ENCODE data around the gene FBXO2. TPM values are rescaled to one million over a fixed set of nuclear protein-coding genes. Genes with fewer than 3 reads are reported as not detected.
"Not testable (repeated sequence)": the region's sequence is repeated elsewhere in the genome, so short reads cannot be mapped to it uniquely, and the experiment has no call there.

The FBXO2 gene
- total RNA-seq, 2 donors from 2014 or later, result 3.9 to 7.9 TPM

DNA sequence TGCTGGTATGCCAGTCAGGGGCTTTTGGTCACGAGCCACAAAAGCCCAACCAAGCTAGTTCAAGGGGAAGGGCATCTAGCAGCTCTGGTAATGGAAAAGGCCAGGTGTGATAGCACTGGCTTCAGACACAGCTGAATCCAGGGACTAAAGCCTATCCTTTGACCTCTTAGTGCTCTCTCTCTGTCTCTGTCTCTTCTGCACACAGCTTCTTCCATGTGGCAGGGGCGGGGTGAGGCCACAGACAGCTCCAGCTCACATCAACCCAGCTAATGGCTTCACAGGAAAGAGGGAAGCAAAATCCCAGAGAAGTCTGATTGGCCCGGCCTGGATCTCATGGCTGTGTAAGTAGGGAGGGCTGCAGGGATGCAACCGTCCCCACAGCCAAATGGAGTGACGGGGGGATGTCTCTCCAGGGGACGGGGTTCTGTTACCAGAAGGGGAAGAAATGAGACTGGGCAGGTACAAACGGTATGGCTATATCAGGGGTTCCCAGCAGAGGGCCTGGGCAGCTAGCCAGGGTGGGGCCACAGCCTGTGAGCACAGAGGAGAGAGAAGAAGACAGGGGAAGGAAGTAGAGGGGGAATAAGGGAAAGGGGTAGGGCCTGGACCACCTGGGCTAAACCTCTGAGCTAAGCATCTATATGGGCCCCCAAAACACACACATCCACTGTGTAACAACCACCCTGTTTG is 42.4 kb downstream of the FBXO2 start:
- no peak for ATAC-seq
- intact Hi-C loops (cut with DNase I), result no loop called here
- DNase-seq, result no peak

- no peak for ATAC-seq
- intact Hi-C loops (cut with DNase I), result no loop called here
Measured at GRCh38 chr1:11610629-11611180, 43.5 kb downstream of the FBXO2 start.

GRCh38 chr1:11609378-11609777 is 44.9 kb downstream of the FBXO2 start:
- ATAC-seq; intact Hi-C loops (cut with DNase I); DNase-seq: not testable (repeated sequence)

More at GRCh38 chr1:11610629-11611180, 43.5 kb downstream of the FBXO2 start:
- DNase-seq, result no peak

DNA sequence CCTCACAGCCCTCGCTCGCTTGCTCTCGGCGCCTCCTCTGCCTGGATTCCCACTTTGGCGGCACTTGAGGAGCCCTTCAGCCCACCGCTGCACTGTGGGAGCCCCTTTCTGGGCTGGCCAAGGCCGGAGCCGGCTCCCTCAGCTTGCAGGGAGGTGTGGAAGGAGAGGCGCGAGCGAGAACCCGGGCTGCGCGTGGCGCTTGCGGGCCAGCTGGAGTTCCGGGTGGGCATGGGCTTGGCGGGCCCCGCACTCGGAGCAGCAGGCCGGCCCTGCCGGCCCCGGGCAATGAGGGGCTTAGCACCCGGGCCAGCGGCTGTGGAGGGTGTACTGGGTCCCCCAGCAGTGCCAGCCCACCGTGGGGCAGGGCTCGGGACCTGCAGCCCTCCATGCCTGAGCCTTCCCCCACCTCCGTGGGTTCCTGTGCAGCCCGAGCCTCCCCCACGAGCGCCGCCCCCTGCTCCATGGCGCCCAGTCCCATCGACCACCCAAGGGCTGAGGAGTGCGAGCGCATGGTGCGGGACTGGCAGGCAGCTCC is 45.6 kb downstream of the FBXO2 start:
- intact Hi-C loops (cut with DNase I); ATAC-seq; DNase-seq: not testable (repeated sequence)

- DNase-seq (no peak), ATAC-seq (no peak)
- intact Hi-C loops (cut with DNase I), result no loop called here
Measured at GRCh38 chr1:11606775-11607174, 47.5 kb downstream of the FBXO2 start.

- ATAC-seq (no peak), DNase-seq (no peak)
- intact Hi-C loops (cut with DNase I), result no loop called here
Measured at GRCh38 chr1:11602981-11603380, 51.2 kb downstream of the FBXO2 start.

DNA sequence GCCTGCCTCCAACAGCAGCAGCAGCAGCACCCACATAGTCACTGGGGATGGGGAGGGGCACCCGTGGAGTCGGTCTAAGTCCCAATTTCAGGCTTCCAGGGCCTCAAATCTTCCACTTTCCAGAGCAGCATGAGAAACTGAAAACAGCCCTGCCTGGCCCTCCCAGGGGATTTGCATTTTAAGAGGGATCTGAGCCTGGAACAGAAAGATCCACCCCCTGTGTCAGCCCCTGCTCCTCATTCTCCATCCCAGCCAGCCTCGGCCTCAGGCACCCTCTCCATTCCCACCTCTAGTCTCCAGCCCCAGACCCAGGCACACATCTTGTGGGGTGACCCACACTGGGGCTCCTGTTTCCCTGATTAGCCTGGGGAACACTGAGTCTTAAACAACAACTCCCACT is 51.8 kb downstream of the FBXO2 start:
- no peak for DNase-seq
- ATAC-seq, result no peak

DNA sequence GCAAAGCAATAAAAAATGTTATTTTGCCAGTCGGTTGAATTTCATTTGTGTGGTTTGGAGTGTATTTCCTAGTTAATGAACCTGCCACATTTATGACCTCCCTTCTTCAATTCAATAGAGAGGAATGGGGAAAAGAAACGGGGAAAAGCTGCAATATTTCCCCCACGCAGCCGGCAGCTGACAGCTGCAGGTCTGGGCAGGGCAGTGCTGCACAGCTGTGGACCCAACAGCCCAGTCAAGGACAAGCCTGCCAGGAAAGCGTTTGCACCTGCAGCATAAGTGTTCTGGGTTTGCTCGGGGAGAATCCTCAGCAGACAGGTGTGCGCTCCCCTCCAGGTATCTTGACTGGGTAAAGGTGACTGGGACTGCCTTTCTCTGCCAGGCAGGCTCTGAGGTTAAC is 53.4 kb downstream of the FBXO2 start:
- intact Hi-C loops (cut with DNase I), result no loop called here
- DNase-seq, result no peak
- no peak for ATAC-seq

More for the DNA sequence above, 51.8 kb downstream of the FBXO2 start:
- intact Hi-C loops (cut with DNase I), result no loop called here

DNA sequence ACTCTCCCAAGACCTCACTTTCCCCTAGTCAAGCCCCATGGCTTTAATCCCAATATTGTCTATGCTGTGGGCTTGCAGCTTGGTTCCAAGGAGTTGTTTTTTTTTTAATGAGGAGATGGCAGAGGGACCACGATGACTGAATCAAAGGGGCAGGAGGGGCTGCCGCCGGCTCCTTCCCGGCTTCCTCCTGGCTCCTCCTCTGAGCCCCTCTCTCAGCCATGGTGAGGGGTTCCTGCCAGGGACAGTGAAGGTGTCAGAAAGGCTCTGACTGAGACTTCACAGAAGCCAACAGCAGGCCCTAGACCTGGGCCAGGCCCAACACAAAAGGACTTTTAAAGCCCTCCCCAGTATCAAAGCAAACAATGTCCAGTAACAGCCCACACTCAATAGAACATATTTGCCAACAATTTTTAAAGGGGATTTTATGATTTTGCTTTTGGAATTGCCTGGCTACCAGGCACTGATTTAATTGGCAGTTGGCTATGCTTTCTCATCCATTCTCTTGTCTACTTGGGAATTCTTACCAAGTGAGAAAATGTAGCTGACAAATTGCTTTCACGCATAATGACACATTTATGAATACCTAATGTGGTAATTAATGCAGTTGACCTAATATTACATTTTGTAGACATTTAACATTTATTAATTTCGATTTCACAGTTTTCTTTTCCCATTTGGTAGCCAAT is 54.2 kb downstream of the FBXO2 start:
- intact Hi-C loops (cut with DNase I), result no loop called here
- no peak for DNase-seq
- ATAC-seq, result no peak

DNA sequence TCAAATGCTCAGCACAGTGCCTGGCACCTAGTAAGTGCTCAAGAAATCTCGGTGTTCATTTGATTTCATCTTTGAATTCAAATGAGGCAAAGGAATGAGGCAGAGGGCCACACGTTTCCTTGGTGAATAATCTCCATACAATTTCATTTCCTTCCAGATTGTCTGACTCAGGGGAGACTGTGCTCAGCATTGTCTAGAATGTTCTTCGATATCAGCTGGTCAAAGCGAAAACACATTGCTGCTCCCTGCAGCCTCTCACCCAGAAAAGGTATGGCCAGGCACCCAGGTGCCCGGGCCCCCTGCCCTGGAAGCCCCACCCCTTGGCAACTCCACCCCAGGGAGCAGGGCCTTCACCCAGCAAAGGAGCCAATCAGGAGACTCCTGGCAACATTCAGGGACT is 55.8 kb downstream of the FBXO2 start:
- ATAC-seq (no peak), DNase-seq (no peak)
- intact Hi-C loops (cut with DNase I), result no loop called here

Other genes starting within 250 kb of the FBXO2 start
- under 1 TPM; 0.05 to 0.06 TPM for gene DISP3, start 175.3 kb downstream of the FBXO2 start, total RNA-seq
- gene FBXO44, start 448 bp upstream of the FBXO2 start, total RNA-seq, result 10 to 100 TPM; 18.7 to 22.3 TPM
- 1 to 10 TPM; 6.1 to 7.4 TPM for gene FBXO6, start 9.8 kb upstream of the FBXO2 start, total RNA-seq
- gene MAD2L2, start 26.7 kb upstream of the FBXO2 start, total RNA-seq, result 10 to 100 TPM; 20.0 to 24.0 TPM
- gene DRAXIN, start 37.3 kb upstream of the FBXO2 start, total RNA-seq, result under 1 TPM in 1 of 2 donors, not detected in 1; 0.06 TPM
- 10 to 100 TPM; 25.4 to 25.7 TPM for gene AGTRAP, start 81.7 kb upstream of the FBXO2 start, total RNA-seq
- 1 to 10 TPM; 1.2 to 1.3 TPM for gene C1orf167, start 107.8 kb upstream of the FBXO2 start, total RNA-seq
- 10 to 100 TPM; 40.1 to 64.3 TPM for gene MTHFR, start 151.5 kb upstream of the FBXO2 start, total RNA-seq
- gene CLCN6, start 151.8 kb upstream of the FBXO2 start, total RNA-seq, result 10 to 100 TPM; 32.1 to 49.0 TPM
- over 10,000 TPM; 22,081 to 58,150 TPM for gene NPPA, start 193.4 kb upstream of the FBXO2 start, total RNA-seq
- gene NPPB, start 204.5 kb upstream of the FBXO2 start, total RNA-seq, result 1,000 to 10,000 TPM in 1 of 2 donors, 100 to 1,000 TPM in 1; 368 to 4,414 TPM

Data from left cardiac atrium (tissue), 4 donors.